ENCODE data around the gene IFNL4.

Gene IFNL4

DNA sequence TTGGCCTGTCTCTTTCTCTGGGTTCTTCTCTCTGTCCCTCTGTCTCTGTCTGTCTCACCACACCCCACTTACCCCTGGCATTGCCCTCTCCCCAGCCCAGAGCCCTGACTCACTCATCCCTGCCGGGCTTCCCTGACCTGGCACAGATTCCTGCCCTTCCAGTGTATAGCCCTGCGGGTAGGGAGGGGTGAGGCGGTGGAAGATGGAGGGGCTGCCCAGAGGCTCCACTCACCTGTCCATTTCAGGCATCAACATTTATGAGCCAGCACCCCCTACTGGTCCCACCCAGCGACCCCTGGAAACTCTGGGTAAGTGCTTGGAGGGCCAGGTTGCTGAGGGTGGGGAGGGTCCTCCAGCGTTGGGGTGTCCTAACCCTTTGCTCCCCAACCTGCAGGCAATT lies 50.8 kb downstream of the IFNL4 start:
- DNase-seq (ENCODE audit: insufficient read length, low spot score) (no peak), FAIRE-seq (no peak)
- TF ChIP-seq POU2F2 (IDR thresholded peaks at IDR 0.05; ENCODE audit: low read depth, low read length) (no peak), POLR2AphosphoS5 (IDR thresholded peaks at IDR 0.05; ENCODE audit: low read depth, low read length) (no peak), SPI1 (IDR thresholded peaks at IDR 0.05; ENCODE audit: low read depth, low read length) (no peak), POLR2A (IDR thresholded peaks at IDR 0.05; ENCODE audit: low read depth, low read length) (no peak), PAX5 (IDR thresholded peaks at IDR 0.05; ENCODE audit: insufficient read depth, low read length, severe bottlenecking) (no peak), TAF1 (IDR thresholded peaks at IDR 0.05; ENCODE audit: low read depth, low read length) (no peak)

- no peak for FAIRE-seq
- DNase-seq (ENCODE audit: insufficient read length, low spot score) = peak; percentile 21
- TF ChIP-seq POU2F2 (IDR thresholded peaks at IDR 0.05; ENCODE audit: low read depth, low read length) = no peak
- TF ChIP-seq TAF1 (IDR thresholded peaks at IDR 0.05; ENCODE audit: low read depth, low read length) = no peak
Observed at GRCh38 chr19:39196860-39197562, 51.6 kb downstream of the IFNL4 start, which contains the start of gene NCCRP1. Gene NCCRP1, plus strand, starts transcription at chr19:39196964. Its CDS starts 19 bp downstream, at chr19:39196983.

- DNase-seq (ENCODE audit: insufficient read length, low spot score) = no peak
- no peak for FAIRE-seq
- TF ChIP-seq SPI1 (IDR thresholded peaks at IDR 0.05; ENCODE audit: low read depth, low read length) (no peak), POU2F2 (IDR thresholded peaks at IDR 0.05; ENCODE audit: low read depth, low read length) (no peak), TAF1 (IDR thresholded peaks at IDR 0.05; ENCODE audit: low read depth, low read length) (no peak), POLR2A (IDR thresholded peaks at IDR 0.05; ENCODE audit: low read depth, low read length) (no peak), POLR2AphosphoS5 (IDR thresholded peaks at IDR 0.05; ENCODE audit: low read depth, low read length) (no peak), PAX5 (IDR thresholded peaks at IDR 0.05; ENCODE audit: insufficient read depth, low read length, severe bottlenecking) (no peak)
Observed at GRCh38 chr19:39196320-39196719, 52.3 kb downstream of the IFNL4 start.

Data from GM12891 (cell line).